ENCODE measurements around the gene MPO. TPM values are rescaled to one million over a fixed set of nuclear protein-coding genes. Genes with fewer than 3 reads are reported as not detected.

The MPO gene
- total and polyA plus RNA-seq, 2 donors (not counting 1 experiment from before 2014, with no cell fraction given), result 0.07 TPM; not detected in 1

GRCh38 chr17:58315281-58315711 lies 34.6 kb upstream of the MPO start:
- TF ChIP-seq CTCF (IDR thresholded peaks at IDR 0.05), result no peak
- no peak for TF ChIP-seq EZH2 (IDR thresholded peaks at IDR 0.05; ENCODE audit: borderline replicate concordance, insufficient read depth, low read depth, low read length, poor library complexity, severe bottlenecking)
- Mint-ChIP-seq H3K27me3 (no peaks in the 10 kb centered on the region), H3K9me3 (ENCODE audit: insufficient read depth) (no peaks in the 10 kb centered on the region), H3K4me3 (no peak overlapping the region), H3K4me1 (peaks cover 14% of the 10 kb centered on the region), H3K27ac (no peak overlapping the region)
- ChIA-PET POLR2A (interaction anchor here (5.5 kb wide), 1 partner anchor 12 kb away, joined by 44 read pairs; the partner anchor contains the start of gene TSPOAP1), CTCF (interaction anchor here (0.9 to 17.9 kb wide), 10 partner anchors 11 to 173 kb away, joined by 3 to 587 read pairs (median 68); partner anchors contain the start of genes HSF5, RNF43, SUPT4H1 and TSPOAP1)
- intact Hi-C loops (cut with micrococcal nuclease), result no loop called here
- no peak overlapping the region for H3K4me2 ChIP-seq (replicated peaks; ENCODE audit: low read depth, low read length, poor library complexity, severe bottlenecking)
- ATAC-seq (ENCODE audit: low read depth) (no peak), DNase-seq (no peak)
- H3K79me2 ChIP-seq (ENCODE audit: control insufficient read depth, insufficient read depth, low read length), result peaks cover 19% of the 10 kb centered on the region
- 96% methylated on average over 6 of the region's 6 CpGs for WGBS (ENCODE audit: insufficient coverage)
- no peak overlapping the region for H3K27ac ChIP-seq (ENCODE audit: low read length in 2 of 2)
- no peak overlapping the region for H3K4me3 ChIP-seq (ENCODE audit: control extremely low read depth in 1 of 5, extremely low read depth in 1 of 5, insufficient read depth in 1 of 5, low read depth in 2 of 5, low read length in 4 of 5)
- no peaks in the 10 kb centered on the region for H3K9me3 ChIP-seq (ENCODE audit: control extremely low read depth in 1 of 3, control insufficient read depth in 2 of 3, insufficient read depth in 1 of 3, low read length in 2 of 3)
- no peak overlapping the region for H3K9ac ChIP-seq (ENCODE audit: low read length)
- peaks cover 11 to 12% of the 10 kb centered on the region in 2 donors for H3K4me1 ChIP-seq (ENCODE audit: control insufficient read depth in 2 of 2, insufficient read depth in 2 of 2, low read length in 2 of 2)
- no peak overlapping the region for H2AFZ ChIP-seq (ENCODE audit: insufficient read depth, low read depth, low read length, poor library complexity, severe bottlenecking)
- no peaks in the 10 kb centered on the region for H3K27me3 ChIP-seq (replicated peaks in 1 of 4; ENCODE audit: control extremely low read depth in 1 of 4, control insufficient read depth in 3 of 4, insufficient read depth in 4 of 4, low read length in 3 of 4)
- H3K36me3 ChIP-seq (replicated peaks in 1 of 2; ENCODE audit: control extremely low read depth in 1 of 2, control insufficient read depth in 1 of 2, extremely low read depth in 1 of 2, insufficient read depth in 2 of 2, low read length in 1 of 2), result no peaks in the 10 kb centered on the region
- no peaks in the 10 kb centered on the region for H4K20me1 ChIP-seq (ENCODE audit: control insufficient read depth, insufficient read depth, low read length, poor library complexity, severe bottlenecking)

- Mint-ChIP-seq H3K9me3 (ENCODE audit: insufficient read depth) (no peaks in the 10 kb centered on the region), H3K4me1 (peaks cover 14% of the 10 kb centered on the region), H3K4me3 (no peak overlapping the region), H3K27ac (no peak overlapping the region), H3K27me3 (no peaks in the 10 kb centered on the region)
- ChIA-PET POLR2A (interaction anchor here (0.7 to 5.5 kb wide), 2 partner anchors 10 to 12 kb away, joined by 3 to 44 read pairs; partner anchors contain the start of gene TSPOAP1), CTCF (interaction anchor here (0.5 to 17.9 kb wide), 9 partner anchors 11 to 1497 kb away, joined by 3 to 587 read pairs (median 70); partner anchors contain the start of genes RNF43, SUPT4H1 and TSPOAP1)
- no peak overlapping the region for H3K4me3 ChIP-seq (ENCODE audit: control extremely low read depth in 1 of 5, extremely low read depth in 1 of 5, insufficient read depth in 1 of 5, low read depth in 2 of 5, low read length in 4 of 5)
- H3K4me1 ChIP-seq (ENCODE audit: control insufficient read depth in 2 of 2, insufficient read depth in 2 of 2, low read length in 2 of 2), result peaks cover 11 to 12% of the 10 kb centered on the region in 2 donors
- H3K27me3 ChIP-seq (replicated peaks in 1 of 4; ENCODE audit: control extremely low read depth in 1 of 4, control insufficient read depth in 3 of 4, insufficient read depth in 4 of 4, low read length in 3 of 4), result no peaks in the 10 kb centered on the region
- no peak overlapping the region for H3K9ac ChIP-seq (ENCODE audit: low read length)
- H2AFZ ChIP-seq (ENCODE audit: insufficient read depth, low read depth, low read length, poor library complexity, severe bottlenecking), result no peak overlapping the region
- no peak overlapping the region for H3K27ac ChIP-seq (ENCODE audit: low read length in 2 of 2)
- no peaks in the 10 kb centered on the region for H4K20me1 ChIP-seq (ENCODE audit: control insufficient read depth, insufficient read depth, low read length, poor library complexity, severe bottlenecking)
- ATAC-seq (ENCODE audit: low read depth), result no peak
- intact Hi-C loops (cut with micrococcal nuclease), result no loop called here
- TF ChIP-seq CTCF (IDR thresholded peaks at IDR 0.05) (no peak), EZH2 (IDR thresholded peaks at IDR 0.05; ENCODE audit: borderline replicate concordance, insufficient read depth, low read depth, low read length, poor library complexity, severe bottlenecking) (no peak)
- no peaks in the 10 kb centered on the region for H3K9me3 ChIP-seq (ENCODE audit: control extremely low read depth in 1 of 3, control insufficient read depth in 2 of 3, insufficient read depth in 1 of 3, low read length in 2 of 3)
- WGBS (ENCODE audit: insufficient coverage), result 97% methylated on average over 3 of the region's 6 CpGs
- H3K79me2 ChIP-seq (ENCODE audit: control insufficient read depth, insufficient read depth, low read length), result peaks cover 19% of the 10 kb centered on the region
- DNase-seq, result no peak
- H3K36me3 ChIP-seq (replicated peaks in 1 of 2; ENCODE audit: control extremely low read depth in 1 of 2, control insufficient read depth in 1 of 2, extremely low read depth in 1 of 2, insufficient read depth in 2 of 2, low read length in 1 of 2), result no peaks in the 10 kb centered on the region
- H3K4me2 ChIP-seq (replicated peaks; ENCODE audit: low read depth, low read length, poor library complexity, severe bottlenecking), result no peak overlapping the region
These were observed 33.9 kb upstream of the MPO start for GRCh38 chr17:58314706-58315015.
